ENCODE data around the gene DHX35.
A peak's percentile ranks its signal among the peaks of the same experiment; 100 is the strongest.
"Not testable (repeated sequence)": the region's sequence is repeated elsewhere in the genome, so short reads cannot be mapped to it uniquely, and the experiment has no call there.

Gene DHX35

DNA sequence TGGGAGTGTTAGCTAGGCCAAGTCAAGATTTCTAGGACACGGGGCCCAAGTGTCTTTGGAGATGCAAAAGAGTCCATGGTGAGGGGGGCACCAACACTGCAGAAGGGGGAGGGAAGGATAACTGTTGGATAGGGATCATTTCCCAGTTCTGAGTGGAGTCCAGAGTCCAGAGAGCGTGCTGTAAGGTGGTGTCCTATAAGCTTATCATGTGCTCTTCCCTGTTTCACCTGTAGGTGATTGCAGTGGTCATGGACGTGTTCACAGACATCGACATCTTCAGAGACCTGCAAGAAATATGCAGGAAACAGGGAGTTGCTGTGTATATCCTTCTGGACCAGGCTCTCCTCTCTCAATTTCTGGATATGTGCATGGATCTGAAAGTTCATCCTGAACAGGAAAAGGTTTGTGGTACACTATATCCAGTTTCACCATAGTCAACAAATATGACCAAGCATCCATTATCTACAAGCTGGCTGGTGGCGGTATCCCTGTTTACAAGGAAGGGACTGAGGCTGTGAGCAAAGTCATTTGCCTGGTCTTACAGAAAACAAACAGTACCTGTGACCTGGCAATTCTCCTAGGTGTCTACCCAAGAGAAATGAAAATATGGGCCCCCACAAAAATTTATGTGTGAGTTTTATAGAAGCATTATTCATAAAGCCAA is 20.3 kb upstream of the DHX35 start:
- no peak for DNase-seq (ENCODE audit: low spot score)

DNA sequence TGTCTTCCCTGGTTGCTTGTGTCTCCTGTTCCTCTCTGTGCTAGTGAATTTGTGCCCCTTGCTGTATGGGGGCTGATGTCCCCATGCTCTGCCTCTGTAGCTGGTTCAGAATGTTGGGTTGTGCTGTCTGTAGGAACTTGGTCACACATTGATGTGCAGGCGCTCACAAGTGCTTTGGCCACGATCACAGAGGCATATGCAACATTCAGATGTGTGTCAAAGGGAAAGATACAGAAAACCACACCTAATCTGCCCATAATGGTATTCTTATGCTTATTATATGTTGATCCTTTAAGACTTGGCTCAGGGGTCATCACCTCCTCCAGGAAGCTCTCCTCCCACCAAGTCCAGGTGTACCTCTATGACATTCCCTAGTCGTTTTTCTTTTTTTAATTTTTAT is 17.1 kb upstream of the DHX35 start:
- no peak for DNase-seq (ENCODE audit: low spot score)

DNA sequence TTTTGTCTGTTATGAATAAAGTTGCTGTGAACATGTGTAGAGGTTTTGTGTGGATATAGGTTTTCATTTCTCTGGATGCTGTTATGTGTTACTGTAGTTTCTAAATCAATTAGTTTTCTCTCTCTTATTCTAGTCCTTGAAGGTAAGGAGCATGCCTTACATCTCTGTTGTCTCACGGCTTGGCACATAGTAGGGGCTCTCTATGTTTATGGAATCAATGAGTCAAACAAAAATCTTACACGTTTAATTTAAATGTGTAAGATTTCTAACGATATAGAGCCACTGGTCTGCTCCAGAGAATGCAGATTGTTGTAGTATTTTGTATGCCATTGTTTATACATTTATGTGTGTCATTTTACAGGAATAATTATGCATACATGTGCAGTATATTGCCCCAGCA is 15.3 kb upstream of the DHX35 start:
- no peak for DNase-seq (ENCODE audit: low spot score)

DNA sequence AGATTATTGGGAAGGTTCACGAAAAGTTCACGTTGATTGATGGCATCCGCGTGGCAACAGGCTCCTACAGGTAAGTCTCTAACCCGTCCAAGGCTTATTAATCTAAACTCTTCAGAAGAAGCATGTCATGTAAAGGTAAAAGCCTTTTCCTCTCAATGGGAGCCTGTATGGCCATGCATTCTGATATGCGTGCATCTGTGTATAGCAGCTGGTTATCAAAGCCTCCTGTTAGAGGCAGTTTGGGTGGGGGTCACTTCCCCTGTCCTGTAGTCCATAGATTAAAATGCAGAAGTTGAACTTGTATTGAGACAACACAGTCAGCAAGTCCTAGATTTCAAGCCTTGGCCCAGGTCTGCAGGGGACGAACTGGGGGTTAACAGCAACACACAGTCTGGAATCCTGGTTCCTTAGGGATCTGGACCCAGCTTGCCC is 14.2 kb upstream of the DHX35 start:
- DNase-seq (ENCODE audit: low spot score), result no peak

DNA sequence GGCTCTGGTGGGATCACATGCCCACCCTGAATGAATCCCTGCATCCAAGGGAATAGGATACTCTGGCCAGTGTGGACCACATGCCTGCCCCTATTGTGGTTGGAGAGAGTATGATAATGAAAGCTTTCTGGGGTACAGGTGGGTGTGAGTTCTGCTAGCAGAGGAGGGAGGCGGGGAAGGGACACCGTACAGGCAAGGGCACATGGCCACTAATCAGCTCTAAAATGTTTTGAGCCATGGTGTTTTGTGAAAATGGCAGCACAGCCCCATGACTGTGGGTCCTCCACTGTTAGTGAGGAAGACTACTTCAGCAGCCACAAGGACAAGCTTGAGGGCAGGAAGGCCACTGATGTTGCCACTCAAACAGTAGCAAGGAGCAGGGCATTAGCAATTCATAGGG is 11.9 kb upstream of the DHX35 start:
- DNase-seq (ENCODE audit: low spot score), result no peak

DNA sequence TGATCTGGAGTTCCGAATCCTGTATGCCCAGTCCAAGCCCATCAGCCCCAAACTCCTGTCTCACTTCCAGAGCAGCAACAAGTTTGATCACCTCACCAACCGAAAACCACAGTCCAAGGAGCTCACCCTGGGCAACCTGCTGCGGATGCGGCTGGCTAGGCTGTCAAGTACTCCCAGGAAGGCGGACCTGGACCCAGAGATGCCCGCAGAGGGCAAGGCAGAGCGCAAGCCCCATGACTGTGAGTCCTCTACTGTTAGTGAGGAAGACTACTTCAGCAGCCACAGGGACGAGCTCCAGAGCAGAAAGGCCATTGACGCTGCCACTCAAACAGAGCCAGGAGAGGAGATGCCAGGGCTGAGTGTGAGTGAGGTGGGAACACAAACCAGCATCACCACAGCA is 10.5 kb upstream of the DHX35 start:
- DNase-seq (ENCODE audit: low spot score), result no peak

DNA sequence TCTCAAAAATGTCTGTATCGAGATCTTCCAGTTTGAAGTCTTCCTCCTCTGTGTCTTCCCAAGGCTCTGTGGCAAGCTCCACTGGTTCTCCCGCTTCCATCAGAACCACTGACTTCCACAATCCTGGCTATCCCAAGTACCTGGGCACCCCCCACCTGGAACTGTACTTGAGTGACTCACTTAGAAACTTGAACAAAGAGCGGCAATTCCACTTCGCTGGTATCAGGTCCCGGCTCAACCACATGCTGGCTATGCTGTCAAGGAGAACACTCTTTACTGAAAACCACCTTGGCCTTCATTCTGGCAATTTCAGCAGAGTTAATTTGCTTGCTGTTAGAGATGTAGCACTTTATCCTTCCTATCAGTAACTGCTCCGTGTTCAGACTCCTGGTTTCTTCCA is 10.0 kb upstream of the DHX35 start:
- DNase-seq (ENCODE audit: low spot score), result no peak

DNA sequence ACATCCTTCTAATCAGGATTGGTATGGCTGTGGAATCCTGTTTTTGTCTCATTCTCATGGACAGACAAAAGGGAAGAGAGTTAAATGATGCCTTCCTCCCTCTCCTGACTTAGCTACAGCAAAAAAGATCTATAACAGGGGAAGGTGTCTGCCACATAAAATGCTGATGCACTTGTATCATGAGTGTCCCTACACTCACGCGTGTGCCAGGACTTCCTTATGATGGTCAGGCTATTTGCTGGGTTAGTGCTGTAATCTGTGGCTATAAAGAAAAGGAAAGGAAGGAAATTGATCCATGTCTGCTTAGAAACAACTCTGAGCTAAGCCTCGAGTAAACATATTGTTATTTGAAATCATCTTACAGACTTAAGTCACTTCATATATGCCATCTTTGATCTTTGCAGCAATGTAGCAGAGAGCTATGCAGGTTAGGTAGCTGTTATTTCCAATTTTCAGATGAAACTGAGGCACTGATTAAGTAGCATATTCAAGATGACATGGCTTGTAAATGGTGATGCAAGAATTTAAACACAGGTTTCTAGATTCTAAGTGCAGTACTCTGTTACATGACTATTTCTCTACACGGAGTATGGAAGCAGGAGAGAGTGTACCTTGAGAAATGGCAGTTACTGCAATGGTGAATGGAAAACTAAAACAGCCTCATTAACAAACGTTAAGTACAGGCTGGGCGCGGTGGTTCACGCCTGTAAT is 8.4 kb upstream of the DHX35 start:
- DNase-seq (ENCODE audit: low spot score), result no peak

DNA sequence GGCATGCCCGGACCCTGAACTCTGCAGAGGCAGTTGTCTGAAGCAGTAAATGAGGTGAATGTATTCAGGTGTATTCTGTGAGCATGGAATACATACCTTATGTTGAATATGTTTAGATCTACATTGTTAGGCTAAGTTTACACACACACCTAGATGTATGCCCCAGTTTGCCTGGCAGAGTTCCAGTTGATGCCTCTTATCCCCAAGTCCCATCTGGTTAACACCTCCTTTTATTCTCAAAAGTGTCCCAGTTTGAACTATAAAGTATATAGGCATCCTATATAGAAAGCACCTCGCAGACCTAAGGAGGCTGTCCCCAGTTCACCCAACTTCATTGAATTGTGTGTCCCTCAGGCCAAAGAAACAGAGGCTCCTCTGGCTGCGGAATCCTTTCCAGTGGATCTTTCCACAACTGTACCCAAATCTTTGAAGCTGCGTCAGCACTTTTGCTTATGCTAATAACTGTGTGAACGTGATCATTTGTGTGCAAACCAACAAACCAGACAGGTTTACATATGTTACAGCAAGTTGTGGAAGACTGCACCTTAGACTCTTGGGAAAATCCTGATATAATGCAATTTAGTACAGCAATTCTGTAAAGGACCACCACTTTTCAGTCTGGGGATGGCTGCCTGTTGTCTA is 4.8 kb upstream of the DHX35 start:
- no peak for DNase-seq (ENCODE audit: low spot score)

DNA sequence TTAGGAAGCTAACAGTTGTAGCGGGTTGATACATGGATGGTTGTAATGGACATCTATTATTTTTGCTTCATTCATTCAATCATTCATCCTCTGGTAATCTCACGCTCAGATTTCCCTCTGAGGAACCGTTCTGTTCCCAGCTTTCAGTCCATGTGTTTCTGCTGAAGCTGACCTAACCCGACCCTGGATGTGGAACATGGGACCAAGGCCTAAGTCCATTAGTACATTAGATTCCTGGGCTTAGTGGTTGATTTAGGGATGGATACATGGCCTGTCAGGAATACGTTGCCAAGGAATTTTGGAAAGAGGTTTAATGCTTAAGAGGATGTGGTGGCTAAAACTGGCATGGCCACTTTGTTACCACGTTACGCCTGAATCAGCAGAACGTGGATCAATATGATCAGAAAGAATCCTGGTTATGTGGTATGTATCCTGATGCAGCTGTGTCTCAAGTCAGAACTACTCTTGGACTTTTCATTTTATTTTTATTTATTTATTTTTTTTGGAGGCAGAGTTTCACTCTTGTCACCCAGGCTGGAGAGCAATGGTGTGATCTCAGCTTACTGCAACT is 4.1 kb upstream of the DHX35 start:
- no peak for DNase-seq (ENCODE audit: low spot score)

DNA sequence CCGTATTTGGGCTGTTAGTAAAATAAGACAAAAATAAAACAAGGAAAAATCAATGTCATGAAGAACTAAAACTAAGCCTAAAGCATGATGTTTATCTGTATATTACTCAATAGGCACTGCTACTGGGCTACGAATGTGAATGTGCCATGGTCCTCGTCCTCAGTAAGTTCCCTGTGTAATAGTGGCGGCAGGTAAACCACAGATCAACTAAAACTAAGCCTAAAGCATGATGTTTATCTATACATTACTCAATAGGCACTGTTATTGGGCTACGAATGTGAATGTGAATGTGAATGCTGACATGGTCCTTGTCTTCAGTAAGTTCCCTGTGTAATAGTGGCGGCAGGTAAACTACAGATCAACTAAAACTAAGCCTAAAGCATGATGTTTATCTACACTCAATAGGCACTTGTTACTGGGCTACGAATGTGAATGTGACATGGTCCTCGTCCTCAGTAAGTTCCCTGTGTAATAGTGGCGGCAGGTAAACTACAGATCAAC is 1.9 kb upstream of the DHX35 start:
- not testable (repeated sequence) for DNase-seq (ENCODE audit: low spot score)

DNA sequence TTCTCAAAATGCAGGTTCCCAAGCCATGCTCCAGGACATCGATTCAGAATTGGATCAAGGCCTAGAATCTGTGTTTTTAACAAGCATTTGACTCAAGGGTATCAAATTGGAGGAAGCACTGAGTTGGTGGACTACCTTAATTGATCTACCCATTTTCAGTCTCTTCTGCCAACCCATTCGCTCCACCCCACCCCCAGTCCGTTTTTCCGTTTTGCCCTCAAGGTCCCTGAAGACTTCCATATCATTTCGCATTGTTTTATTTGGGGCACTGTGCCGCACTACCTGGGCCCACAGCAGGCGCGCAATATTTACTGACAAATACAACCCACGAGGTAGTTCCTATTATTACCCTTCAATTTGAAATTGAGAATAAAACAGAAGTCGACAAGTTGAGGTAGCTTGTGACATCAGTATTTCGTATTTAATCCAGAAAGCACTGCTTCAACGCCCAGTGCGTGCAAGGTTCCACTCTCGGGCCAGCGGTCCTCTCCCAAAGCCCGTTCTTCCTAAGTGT is 557 bp upstream of the DHX35 start:
- no peak for DNase-seq (ENCODE audit: low spot score)

DNA sequence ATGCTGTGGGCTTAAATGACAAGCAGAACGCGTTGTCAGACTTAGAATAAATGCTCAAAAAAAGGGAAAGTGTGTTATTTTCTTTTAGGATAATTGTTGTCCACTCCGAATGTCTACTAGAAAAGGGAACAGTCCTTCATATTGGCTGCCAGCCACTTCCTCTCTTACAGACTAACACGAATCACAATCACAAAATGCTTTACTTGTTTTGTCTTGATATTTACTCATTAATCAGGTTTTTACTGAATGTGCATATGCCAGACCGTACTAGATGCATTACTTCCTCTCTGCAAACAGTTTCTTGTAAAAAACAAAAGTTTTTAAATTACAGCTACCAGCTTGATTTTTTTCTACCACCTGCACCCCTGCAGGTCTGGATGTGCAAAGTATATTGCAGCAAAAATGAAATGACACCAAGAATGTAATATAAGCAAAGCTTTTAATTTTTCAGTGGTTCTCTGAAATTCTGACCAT is 821 bp downstream of the DHX35 start:
- DNase-seq (ENCODE audit: low spot score), result no peak

DNA sequence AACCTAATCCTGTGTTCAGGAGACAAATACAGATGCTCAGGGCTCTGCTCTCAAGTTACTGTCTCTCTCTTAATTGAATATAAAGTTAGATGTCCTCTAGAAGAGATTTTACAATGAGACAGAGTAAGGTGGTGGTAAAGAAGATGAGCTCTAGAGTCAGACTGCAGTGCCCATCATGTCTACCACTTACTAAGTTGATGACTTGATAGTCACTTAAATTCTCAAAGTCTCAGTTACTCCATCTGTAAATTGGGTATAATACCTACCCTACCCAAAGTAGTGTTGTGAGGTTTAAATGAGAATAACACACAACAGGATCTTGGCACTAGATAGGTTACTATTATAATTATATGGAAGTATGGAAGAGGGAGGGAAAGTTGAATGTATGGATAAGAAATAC is 1.6 kb downstream of the DHX35 start:
- no peak for DNase-seq (ENCODE audit: low spot score)

DNA sequence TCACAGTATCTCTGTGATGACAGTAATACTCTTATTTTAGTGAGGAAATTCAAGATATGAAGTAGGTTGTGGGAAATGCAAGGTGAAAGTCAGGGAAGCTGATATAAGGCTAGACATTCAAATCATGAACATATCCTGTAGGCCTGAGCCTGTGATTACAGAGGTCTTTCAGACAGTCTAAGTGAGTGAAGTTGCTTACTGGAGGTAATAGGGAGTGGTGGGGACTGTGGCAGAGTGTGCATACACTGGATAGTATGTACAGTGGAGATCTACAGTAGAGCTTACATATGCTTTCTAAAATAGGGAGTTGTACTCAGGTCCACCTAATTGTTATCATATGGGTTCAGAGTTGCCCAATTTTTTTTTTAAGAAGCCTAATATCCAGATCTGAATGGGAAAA is 3.1 kb downstream of the DHX35 start:
- no peak for DNase-seq (ENCODE audit: low spot score)

DNA sequence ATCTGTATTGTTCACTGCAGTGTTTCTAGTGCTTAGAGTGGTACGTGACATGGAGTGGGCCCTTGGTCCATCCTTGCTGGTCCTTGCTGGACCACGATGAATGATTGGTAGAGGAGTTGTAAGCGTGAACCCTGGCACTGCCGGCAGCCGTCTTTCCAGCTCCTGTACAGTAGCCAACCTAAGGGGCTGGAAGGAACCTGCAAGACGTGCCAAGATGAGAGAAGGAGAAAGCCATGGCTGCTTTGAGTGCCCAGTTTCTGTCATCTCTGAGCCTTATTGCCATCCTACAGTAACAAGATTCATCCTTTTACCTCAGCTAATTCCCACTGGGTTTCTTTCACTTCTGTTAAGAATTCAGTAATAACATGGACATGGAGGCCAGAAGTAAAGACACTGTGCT is 5.9 kb downstream of the DHX35 start:
- no peak for DNase-seq (ENCODE audit: low spot score)

DNA sequence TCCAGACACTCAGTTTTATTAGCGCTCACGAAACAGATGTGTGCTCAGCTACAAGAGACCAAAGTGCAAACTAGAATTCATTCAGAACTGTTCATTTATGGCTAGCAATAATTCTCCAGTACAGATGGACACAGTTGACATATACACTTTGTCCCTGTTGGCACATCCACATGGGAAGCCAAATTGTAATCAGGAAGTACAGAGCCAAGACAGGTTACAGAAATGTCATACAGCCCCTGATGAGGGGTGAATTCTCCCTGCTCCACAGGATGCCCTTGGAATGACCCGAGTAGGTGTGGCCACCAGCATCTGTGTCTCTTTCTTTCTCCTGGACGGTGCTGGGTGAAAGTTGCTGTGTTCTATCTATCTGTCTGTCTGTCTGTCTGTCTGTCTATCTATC is 7.6 kb downstream of the DHX35 start:
- no peak for DNase-seq (ENCODE audit: low spot score)

DNA sequence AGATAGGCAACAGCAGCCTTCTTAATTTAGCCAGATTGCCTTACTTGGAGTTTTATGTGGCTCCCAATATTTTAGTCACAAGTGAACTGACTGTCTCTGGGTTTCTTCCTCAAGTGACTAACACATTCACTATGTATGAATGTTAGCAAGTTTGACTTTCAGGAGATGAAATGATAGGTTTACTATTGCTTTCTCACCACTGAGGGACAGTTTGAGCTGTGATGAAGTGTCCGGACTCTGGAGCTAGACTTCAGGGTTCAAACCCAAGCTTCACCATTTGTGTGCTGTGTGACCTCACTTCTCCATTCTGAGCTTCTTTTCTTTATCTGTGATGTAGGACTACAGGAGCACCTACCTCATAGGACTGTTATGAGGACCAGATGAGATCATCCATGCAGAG is 8.2 kb downstream of the DHX35 start:
- DNase-seq (ENCODE audit: low spot score), result peak; percentile 59

DNA sequence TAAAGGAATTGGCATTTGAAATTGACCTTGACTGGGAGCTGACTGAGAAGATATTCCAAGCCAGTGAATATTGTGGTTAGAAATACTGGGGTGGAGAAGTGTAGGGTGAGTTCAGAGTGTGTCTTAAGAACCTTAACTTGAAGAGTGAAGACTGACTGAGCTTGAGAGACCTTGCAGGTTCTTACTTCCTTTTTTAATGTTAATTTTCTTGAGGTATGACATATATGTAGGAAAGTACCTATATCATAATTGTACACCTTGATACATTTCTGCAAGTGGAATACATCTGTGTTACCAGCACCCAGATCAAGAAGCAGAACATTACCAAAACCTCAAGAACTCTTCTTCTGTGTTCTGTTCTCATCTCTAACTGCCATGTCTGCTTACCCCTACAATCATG is 11.0 kb downstream of the DHX35 start:
- no peak for DNase-seq (ENCODE audit: low spot score)

DNA sequence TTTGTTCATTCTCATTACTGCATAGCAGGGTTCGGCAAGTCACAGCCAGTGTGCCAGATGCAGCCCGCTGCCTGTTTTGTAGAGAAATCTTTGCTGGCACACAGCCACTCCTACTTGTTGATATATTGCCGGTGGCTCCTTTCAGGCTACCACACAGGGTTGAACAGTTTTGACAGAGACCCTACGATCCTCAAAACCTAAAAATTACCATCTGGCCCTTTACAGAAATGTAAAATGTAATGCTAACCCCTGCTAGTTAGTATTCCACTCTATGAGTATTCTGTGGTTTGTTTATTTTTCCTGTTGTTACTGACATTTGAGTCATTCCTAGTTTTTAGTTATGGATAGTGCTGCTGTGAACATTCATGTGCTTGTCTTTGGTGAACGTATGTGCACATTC is 11.5 kb downstream of the DHX35 start:
- DNase-seq (ENCODE audit: low spot score), result peak; percentile 27

DNA sequence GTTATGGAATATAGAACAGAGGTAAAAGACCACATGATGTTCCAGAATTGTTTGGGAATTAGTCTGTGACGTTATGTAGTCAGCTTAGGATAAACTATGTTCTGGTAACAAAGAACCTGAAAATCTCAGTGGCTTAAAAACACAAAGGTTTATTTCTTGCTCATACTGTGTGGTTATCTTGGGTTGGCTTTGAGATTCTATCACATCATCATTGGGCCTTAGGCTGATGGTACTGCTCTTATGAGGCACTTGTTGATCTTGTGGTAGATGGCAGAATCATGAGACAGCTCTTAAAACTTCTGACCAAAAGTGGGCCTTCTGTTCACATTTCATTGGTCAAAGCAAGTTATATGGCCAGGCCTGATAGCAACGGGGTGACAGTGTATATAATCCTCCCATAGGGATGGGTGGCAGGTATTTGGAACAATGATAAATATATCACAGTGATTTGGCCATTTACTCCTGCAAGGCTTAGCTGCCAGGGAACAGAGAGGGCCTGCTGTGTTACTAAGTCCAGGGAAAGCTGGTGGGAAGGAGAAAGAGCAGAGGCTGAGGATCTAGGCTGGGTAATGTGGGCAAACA is 13.5 kb downstream of the DHX35 start:
- DNase-seq (ENCODE audit: low spot score), result no peak

DNA sequence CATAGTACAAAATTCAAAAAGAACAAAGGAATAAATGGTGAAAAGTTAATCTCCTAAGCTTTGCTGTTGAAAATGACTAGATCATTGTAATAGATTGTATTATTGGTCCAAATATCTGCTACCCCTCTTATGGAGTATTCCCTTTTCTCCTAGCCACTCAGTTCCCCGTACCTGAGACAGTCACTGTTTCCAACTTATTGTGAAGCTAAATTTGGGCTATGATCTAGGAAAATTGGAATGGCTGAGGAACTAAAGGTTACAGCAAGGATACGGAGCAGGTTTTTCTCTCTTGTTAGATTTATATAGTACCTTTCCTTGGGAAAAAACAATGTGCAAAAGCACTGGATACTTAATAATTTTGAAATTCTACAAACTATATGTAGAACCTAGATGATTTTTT is 17.3 kb downstream of the DHX35 start:
- DNase-seq (ENCODE audit: low spot score), result no peak
